HG02759 (cell line): ENCODE measurements around the gene AKAP12.
A peak's percentile ranks its signal among the peaks of the same experiment; 100 is the strongest.
"Not testable (repeated sequence)": the region's sequence is repeated elsewhere in the genome, so short reads cannot be mapped to it uniquely, and the experiment has no call there.

Experiments
- ATAC-seq: cut with Tn5 transposase; IDR thresholded peaks from one replicate; pipeline ENCODE4 v1.9.1; 2021; ENCODE audit warnings: mild to moderate bottlenecking, moderate library complexity; ENCODE audit not compliant: unreplicated experiment

The AKAP12 gene

GRCh38 chr6:151377095-151377494, 137.3 kb downstream of the AKAP12 start:
- ATAC-seq: no peak

GRCh38 chr6:151379933-151380847, 140.4 kb downstream of the AKAP12 start:
- peak; percentile 44 for ATAC-seq

GRCh38 chr6:151380848-151381205, 141.1 kb downstream of the AKAP12 start:
- ATAC-seq: peak; percentile 4

GRCh38 chr6:151381722-151382121, 142.0 kb downstream of the AKAP12 start:
- no peak for ATAC-seq

GRCh38 chr6:151382631-151383030, 142.9 kb downstream of the AKAP12 start:
- not testable (repeated sequence) for ATAC-seq

GRCh38 chr6:151384151-151384550, 144.4 kb downstream of the AKAP12 start:
- ATAC-seq: no peak

- no peak for ATAC-seq
Measured at GRCh38 chr6:151385177-151385576, 145.4 kb downstream of the AKAP12 start.

GRCh38 chr6:151387175-151387970, 147.6 kb downstream of the AKAP12 start:
- ATAC-seq: no peak

GRCh38 chr6:151388236-151388635, 148.5 kb downstream of the AKAP12 start:
- no peak for ATAC-seq

DNA sequence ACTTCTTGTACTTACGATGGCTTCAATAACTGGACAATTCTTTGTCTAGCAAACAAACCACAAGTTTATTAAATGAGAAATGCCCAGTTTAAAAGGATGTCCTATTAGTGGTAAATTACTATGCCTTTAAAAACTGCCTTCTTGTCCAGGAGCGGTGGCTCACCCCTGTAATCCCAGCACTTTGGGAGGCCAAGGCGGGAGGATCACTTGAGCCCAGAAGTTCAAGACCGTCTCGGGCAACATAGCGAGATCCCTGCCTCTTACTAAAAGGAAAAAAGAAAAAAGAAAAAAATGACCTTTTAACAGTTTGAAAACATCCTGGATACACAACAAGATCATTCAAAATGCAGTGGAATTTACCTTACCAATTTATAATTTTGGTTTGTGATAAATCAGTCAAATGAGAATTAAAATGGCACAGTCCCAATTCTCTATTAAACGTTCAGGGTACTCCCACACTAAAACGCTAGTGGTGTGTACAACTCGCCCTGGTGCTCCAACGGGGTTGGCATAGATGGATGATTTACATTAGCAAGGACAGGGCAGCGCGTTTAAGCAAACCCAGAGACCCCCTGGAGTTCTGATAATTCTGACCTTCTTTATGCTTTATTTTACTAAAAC, 149.3 kb downstream of the AKAP12 start:
- no peak for ATAC-seq

DNA sequence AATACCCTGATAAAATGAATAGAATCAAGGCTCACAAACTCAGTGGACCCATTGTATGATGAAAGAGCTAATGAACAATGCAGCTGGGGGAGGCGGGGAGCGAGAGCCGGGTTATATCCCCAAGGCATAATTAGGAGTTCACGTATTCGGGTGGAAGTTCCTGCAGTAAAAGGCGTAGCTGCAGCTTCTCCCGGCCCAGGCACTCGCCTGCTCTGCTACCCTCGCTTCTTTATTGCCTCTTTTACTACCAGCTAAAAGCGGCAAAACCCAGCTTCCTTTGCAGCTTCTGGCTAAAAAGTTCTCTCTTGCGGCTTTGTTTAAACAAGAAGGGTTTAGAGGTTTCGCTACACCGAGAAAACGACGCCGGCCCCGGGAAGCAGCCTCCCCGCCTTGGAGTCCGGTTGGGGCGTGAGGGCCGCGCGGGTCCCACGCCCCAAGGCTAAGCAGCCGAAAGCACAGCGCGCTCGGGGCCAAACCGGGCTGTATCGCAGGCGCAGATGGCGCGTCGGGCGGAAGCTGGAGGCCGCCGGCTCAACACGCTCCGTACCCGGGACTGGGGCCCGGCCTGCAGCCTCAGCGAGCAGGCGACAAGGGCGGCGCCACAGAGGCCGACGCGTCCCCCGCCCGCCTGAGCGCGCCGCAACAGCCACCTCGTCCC, 150.0 kb downstream of the AKAP12 start:
- ATAC-seq: peak; percentile 68

DNA sequence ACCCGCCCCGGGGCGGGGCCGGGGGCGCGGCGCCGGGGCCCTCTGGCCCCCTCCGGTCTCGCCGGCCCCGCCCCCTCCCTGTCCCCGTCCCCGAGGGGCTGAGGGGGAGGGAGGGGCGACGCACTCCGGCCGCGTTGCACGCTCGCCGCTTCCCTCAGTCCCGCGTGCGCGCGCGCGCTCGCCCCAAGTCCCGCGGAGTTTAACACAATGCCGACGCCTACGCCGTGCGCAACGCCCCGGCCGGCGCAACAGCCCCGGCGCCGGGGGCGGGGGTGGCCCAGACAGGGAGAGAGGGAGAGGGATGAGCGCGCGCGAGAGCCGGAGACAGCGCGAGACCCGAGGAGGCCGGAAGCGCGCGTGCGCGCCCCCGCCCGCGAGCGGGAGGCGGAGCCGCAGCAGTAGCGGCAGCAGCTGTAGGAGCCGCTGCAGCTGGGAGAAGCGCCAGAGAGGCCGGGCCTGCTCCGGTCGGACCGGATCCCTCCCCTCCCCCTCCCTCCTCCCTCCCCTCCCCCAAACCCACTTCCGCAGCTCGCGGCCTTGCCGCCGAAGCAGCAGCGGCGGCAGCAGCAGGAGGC, 150.6 kb downstream of the AKAP12 start:
- ATAC-seq: peak; percentile 81

- peak; percentile 14 for ATAC-seq
Measured at GRCh38 chr6:151390851-151391470, 151.2 kb downstream of the AKAP12 start.

- ATAC-seq: peak; percentile 6
Measured at GRCh38 chr6:151391471-151392413, 152.0 kb downstream of the AKAP12 start, which contains the start of gene ZBTB2. TSS of gene ZBTB2 (minus strand) at chr6:151391559. CDS start at chr6:151373637, 17,922 bp downstream.

DNA sequence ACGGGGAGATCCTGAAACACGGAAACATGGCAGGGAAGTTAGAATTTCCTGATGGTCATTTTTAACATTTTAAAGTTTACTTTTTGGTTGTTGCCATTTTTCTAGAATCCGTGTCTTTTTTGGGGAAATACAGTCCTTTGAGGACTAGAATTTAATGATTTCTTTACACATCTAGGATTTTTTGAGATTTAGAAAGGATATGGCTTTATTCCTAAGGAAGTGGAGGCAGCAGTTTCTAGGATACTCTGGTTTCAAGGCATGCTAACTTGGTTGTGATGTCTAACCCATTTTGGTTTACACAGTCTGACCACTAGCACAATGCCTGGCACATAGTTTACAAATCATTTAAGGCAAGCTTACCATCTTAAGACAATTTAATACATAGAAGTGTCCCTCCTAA, 152.7 kb downstream of the AKAP12 start:
- no peak for ATAC-seq

DNA sequence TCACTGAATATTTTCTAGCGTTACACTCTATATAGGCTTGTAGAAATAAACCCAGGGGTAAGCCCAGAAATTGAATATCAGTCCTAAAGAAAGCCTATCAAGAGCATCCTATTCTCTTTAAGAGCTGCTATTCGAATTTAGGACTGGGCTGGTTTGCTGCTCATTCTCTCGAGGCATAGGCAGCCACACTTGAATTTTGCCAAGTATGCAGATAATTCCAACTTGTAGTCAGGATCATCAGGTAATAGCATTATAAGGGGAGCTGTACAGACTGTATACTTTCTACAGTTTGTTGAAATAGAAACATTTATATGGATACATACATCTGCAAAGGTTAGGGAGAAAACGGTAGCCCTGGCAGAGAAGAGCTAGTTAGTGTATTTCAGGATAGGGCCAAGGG, 153.6 kb downstream of the AKAP12 start:
- ATAC-seq: no peak

GRCh38 chr6:151399679-151400078, 159.9 kb downstream of the AKAP12 start:
- ATAC-seq: no peak

DNA sequence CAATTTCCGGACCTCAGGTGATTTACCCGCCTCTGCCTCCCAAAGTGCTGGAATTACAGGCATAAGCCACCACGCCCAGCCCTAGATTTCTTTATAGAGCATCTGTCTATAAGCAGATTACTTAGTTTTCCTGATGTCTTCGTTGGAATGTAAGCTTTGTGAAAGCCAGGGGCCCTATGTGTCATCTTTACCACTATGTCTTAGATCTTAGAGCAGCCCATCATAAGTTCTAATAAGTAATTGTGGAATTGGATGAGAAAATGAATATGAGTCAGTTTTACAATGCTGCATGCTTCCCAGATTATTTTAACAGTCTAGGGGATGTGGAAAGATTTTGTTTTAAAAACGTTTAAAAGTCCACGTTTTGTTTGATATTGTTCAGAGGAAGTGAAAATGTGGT, 160.7 kb downstream of the AKAP12 start:
- ATAC-seq: no peak

GRCh38 chr6:151402228-151402627, 162.5 kb downstream of the AKAP12 start:
- no peak for ATAC-seq
